Spinal cord (tissue), 10 donors: ENCODE results near the gene RIMBP2. TPM values are rescaled to one million over a fixed set of nuclear protein-coding genes. Genes with fewer than 3 reads are reported as not detected.
A peak's percentile ranks its signal among the peaks of the same experiment; 100 is the strongest.

Source experiments
- DNase-seq, 6 donors: peaks; one replicate each; pipeline versions ENCODE4 v3.0.0 to v3.0.0-alpha.2; 2013 to 2015; ENCODE audit warnings: low spot score in 6 of 6, low read depth in 4 of 6
- H3K27ac ChIP-seq: one replicate; pipeline ENCODE4 v1.5.1; 2013; ENCODE audit warnings: low read depth, low read length, control low read depth
- H3K27me3 ChIP-seq: one replicate; pipeline ENCODE4 v1.6.1; 2013; ENCODE audit warnings: low read length; ENCODE audit not compliant: control insufficient read depth, insufficient read depth
- H3K36me3 ChIP-seq: one replicate; pipeline ENCODE4 v1.6.1; 2013; ENCODE audit warnings: low read length; ENCODE audit not compliant: control insufficient read depth, insufficient read depth
- H3K4me1 ChIP-seq: one replicate; pipeline ENCODE4 v1.6.1; 2013; ENCODE audit warnings: low read length; ENCODE audit not compliant: control insufficient read depth, insufficient read depth
- H3K4me3 ChIP-seq: one replicate; pipeline ENCODE4 v1.5.1; 2013; ENCODE audit warnings: low read depth, low read length, control low read depth
- H3K9me3 ChIP-seq: one replicate; pipeline ENCODE4 v1.6.1; 2013; ENCODE audit warnings: low read length; ENCODE audit not compliant: control insufficient read depth, insufficient read depth
- WGBS: methylation state at CpG from one replicate; pipeline ENCODE4 v1.1.5; 2013; ENCODE audit warnings: missing lambda C conversion rate; ENCODE audit not compliant: insufficient coverage; 5-methylcytosine and 5-hydroxymethylcytosine counted together
- polyA plus RNA-seq, 2 donors: library from polyadenylated mRNA; unstranded; fragments of 120-200 nt; gene quantifications; one replicate each; pipeline ENCODE4 v1.2.1, GENCODE V29; 2013; ENCODE audit not compliant: insufficient read length in 2 of 2
- total RNA-seq, 2 donors: library from RNA; depleted of rRNA in 1 of 2; stranded (reverse); fragments of 120-200 nt in 1 of 2; fragments of >200 nt in 1 of 2; gene quantifications; one replicate each; pipeline versions ENCODE4 v1.2.3 to v1.2.4, GENCODE V29; 2013 to 2014
- donor health status: healthy.

RIMBP2 gene
- total and polyA plus RNA-seq, 4 donors = 11.4 to 37.3 (median 27.5) TPM

DNA sequence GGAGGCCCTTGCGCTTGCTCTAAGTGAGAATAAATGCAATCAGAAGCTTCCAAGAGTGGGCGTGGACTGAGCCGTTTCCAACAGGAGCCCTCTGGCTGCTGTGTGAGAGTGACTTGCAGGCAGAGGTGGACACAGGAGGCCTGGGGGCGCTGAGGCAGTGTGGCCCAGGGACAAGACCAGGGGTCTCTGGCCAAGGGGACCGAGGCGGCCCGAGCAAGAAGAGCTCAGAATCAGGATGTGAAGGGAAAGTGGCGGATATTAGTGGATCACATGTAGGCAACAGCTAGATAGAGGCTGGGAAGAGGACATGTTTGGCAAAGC lies 8.6 kb downstream of the RIMBP2 start:
- WGBS = 93% methylated on average over 5 of the region's 8 CpGs
- H3K9me3 ChIP-seq = no peaks in the 10 kb centered on the region
- no peak for DNase-seq
- H3K27ac ChIP-seq = no peak overlapping the region
- H3K4me3 ChIP-seq = no peak overlapping the region
- no peaks in the 10 kb centered on the region for H3K27me3 ChIP-seq
- H3K36me3 ChIP-seq = peaks cover 23% of the 10 kb centered on the region
- peaks cover 36% of the 10 kb centered on the region for H3K4me1 ChIP-seq

DNA sequence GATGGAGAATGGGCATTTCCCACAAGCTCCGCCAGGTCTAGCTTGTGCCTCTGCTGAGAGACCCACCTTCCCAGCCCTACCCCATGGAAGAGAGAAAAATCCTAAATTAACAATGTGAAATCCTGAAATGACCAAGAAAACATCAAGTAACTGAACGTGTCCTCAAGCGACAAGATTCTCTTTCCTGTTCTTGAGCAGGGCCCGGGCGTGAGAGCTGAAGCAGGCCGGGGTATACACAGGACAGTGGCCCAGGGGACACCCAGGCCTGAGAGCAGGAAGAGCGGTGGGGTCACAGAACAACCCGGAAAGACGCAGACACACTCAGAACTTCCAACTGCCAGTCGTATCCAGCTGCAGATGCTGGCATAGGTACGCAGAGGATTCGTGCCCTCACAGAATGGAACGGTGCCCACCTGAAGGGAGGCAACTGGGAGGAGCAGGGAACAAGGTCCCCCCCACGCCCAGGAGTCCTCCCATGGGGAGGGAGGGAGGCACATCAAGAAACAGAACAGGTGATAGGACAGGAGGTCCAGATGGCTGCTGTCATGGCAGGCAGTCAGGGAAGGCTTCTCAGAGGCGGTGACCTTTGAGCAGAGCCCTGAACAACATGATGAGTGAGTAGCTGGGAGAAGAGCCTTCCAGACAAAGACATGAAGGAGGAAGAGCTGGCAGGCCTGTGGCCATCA lies 9.1 kb downstream of the RIMBP2 start:
- WGBS = 88% methylated on average over 15 of the region's 15 CpGs
- Histone ChIP-seq H3K4me1 (peaks cover 36% of the 10 kb centered on the region), H3K4me3 (no peak overlapping the region), H3K27me3 (no peaks in the 10 kb centered on the region), H3K27ac (no peak overlapping the region), H3K9me3 (no peaks in the 10 kb centered on the region), H3K36me3 (peaks cover 23% of the 10 kb centered on the region)
- no peak for DNase-seq

DNA sequence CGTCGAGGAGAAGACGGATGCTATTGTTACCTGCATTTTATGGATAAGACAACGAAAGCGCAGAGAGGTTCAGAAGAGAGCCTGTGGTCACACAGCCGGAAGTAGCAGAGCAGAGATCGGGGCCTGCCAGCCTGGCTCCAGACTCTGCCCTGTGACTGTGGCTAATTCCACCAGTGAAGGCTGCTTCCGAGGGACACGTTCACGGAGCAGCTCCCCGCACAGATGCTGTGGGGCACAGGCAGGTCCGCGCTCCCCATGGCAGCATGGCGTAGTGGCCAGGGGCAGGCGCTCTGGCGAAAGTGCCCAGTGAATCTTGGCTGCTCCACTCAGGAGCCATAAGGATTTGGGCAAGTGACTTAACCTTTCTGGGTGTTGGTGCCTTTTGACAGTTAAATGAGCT lies 9.8 kb downstream of the RIMBP2 start:
- H3K4me3 ChIP-seq = no peak overlapping the region
- no peaks in the 10 kb centered on the region for H3K27me3 ChIP-seq
- H3K36me3 ChIP-seq = peaks cover 23% of the 10 kb centered on the region
- no peak for DNase-seq
- no peak overlapping the region for H3K27ac ChIP-seq
- 87% methylated on average over 16 of the region's 16 CpGs for WGBS
- H3K9me3 ChIP-seq = no peaks in the 10 kb centered on the region
- peaks cover 36% of the 10 kb centered on the region for H3K4me1 ChIP-seq

DNA sequence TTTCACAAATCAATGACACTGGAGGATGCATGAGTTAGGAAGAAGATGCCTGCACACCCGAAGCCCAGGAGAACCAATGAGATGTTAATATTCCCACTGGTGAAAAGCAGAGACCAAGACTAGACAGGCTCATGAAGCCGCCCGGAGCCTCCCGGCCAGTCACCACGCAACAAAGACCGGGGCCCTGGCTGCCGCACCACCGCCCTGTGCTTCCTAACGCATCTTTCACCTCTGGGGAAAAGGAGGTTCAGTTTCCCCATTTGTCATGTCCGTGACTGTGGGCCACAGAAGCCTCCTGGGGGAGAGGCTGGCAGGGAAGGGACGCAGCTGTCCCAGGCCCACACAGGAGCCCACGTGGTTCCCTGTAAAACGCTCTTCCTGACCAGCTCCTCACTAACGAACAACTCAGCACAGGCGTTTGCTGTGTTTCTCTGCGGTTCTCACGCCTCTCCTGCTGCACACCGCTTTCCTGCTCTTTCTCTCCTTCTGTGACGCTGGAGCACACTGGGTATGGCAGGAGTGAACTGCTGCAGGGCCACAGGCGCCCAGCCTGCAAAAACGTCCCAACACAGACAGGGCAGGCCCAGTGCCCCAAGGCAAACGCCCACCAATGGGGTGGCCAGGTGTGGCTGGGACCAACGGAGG lies 10.8 kb downstream of the RIMBP2 start:
- Histone ChIP-seq H3K9me3 (no peaks in the 10 kb centered on the region), H3K4me1 (peaks cover 36% of the 10 kb centered on the region), H3K4me3 (no peak overlapping the region), H3K36me3 (peaks cover 20% of the 10 kb centered on the region), H3K27me3 (no peaks in the 10 kb centered on the region), H3K27ac (no peak overlapping the region)
- 37% methylated on average over 23 of the region's 23 CpGs for WGBS
- peak in 1 of 6 donors; percentile 52 for DNase-seq

DNA sequence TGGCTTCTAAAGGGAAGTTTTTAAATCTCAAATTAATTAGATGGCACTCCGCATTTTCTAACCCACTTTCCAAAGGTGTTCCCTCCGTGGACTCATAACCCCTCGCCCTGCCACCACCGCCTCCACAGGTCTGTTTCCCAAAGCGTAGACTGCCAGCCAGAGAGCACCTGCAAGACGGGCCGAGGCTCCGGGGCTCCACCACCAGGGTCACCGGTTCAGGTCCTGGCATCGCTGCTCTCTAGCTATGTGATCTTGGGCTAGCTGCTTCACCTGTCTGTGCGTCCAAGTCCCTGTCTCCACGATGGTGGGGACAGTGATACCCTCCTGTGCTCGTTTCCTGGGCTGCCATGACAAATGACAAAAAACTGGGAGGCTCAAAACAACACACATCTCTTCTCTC lies 11.5 kb downstream of the RIMBP2 start:
- DNase-seq = no peak
- Histone ChIP-seq H3K9me3 (no peaks in the 10 kb centered on the region), H3K36me3 (peaks cover 19% of the 10 kb centered on the region), H3K27me3 (no peaks in the 10 kb centered on the region), H3K27ac (no peak overlapping the region), H3K4me3 (no peak overlapping the region), H3K4me1 (peaks cover 36% of the 10 kb centered on the region)
- 90% methylated on average over 12 of the region's 13 CpGs for WGBS

DNA sequence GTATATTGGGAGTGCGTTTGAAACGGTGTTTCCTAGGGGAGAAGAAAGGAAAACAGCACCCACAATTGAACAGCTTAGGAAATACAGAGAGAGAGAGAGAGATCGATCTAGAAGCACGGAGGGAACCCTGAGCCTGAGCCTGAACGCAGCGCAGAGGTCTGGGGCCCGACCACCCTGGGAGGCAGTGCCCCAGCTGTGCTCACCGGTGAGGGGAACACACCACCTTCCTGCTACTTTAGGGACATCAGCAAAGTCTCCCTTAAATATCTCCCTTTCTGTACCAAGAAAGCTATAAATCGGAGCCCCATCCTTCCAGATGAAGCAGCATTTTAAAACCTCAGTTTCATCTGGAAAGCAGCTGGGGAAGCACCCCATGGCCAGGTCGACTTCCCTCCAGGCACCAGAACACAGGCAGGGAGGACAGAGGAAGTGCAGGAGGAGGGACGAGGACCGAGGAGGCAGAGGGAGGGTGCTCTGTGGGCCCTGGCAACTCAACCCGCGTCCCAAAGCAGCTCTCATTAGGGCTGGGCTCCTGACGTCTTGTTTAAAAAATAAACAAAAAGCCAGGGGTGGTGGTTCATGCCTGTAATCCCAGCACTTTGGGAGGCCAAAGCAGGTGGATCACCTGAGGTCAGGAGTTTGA lies 12.2 kb downstream of the RIMBP2 start:
- no peaks in the 10 kb centered on the region for H3K27me3 ChIP-seq

DNA sequence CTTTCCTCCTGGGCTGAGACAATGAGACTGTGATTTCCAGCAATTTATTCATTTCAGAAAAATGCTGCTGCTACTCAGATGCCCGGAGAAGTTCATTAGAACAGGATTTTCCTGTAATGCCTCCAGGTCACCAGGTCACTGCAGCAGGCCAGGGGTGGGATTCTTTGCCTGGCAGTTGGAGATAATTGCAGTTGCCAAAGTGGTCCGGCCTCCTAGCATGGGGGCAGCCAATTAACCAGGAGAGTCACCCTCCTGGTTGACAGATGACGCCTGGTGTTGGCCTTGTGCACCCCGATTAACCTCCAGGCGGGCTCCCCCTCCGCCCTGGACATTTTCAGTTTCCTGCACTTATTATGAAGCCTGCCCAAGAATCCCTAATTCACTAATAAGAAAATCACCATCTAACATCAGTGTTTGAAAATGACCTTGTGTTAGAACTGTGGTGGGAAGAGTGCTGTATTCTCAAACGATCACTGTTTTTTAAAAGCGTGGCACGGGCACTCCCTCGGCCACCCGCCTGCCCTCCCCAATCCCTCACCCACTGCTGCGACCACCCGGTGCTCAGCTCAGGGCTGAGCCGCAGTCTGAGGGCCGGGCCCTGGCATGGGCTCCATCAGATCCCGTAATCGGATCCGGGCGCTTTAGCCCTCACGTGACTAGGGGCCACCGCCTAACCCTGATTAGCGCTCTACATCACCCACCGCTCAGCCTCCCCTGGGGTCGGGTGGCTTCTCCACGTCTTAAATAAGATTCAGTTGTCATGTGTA lies 12.9 kb downstream of the RIMBP2 start:
- Histone ChIP-seq H3K27ac (no peak overlapping the region), H3K27me3 (no peaks in the 10 kb centered on the region), H3K4me1 (peaks cover 36% of the 10 kb centered on the region), H3K9me3 (no peaks in the 10 kb centered on the region), H3K4me3 (no peak overlapping the region), H3K36me3 (peaks cover 10% of the 10 kb centered on the region)
- 82% methylated on average over 17 of the region's 25 CpGs for WGBS
- DNase-seq = no peak

More for the DNA sequence above, 12.2 kb downstream of the RIMBP2 start:
- H3K4me1 ChIP-seq = peaks cover 36% of the 10 kb centered on the region
- H3K27ac ChIP-seq = no peak overlapping the region
- WGBS = 46% methylated on average over 13 of the region's 15 CpGs
- DNase-seq = peak in 1 of 6 donors; percentile 25
- H3K9me3 ChIP-seq = no peaks in the 10 kb centered on the region
- H3K36me3 ChIP-seq = peaks cover 13% of the 10 kb centered on the region
- H3K4me3 ChIP-seq = no peak overlapping the region

DNA sequence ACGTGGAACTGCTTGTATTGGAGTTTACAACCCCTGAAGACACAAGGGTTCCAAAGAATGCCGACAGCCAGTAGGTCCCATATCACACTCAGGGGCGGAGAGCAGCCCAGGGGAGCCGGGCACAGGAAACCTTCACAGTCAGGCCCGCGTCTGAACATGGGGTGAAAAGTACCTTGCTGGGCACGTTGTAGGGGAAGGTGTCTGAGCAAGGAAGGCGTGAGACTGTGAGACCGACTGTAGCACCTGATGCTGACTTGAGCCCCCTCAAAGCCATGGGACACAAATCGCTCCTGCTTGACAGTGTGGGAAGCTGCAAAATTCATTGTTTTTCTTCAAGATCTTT lies 14.7 kb downstream of the RIMBP2 start:
- no peaks in the 10 kb centered on the region for H3K9me3 ChIP-seq
- H3K27me3 ChIP-seq = no peaks in the 10 kb centered on the region
- H3K4me3 ChIP-seq = no peak overlapping the region
- peaks cover 24% of the 10 kb centered on the region for H3K4me1 ChIP-seq
- DNase-seq = no peak
- peaks cover 6% of the 10 kb centered on the region for H3K36me3 ChIP-seq
- H3K27ac ChIP-seq = no peak overlapping the region
- 81% methylated on average over 9 of the region's 10 CpGs for WGBS

DNA sequence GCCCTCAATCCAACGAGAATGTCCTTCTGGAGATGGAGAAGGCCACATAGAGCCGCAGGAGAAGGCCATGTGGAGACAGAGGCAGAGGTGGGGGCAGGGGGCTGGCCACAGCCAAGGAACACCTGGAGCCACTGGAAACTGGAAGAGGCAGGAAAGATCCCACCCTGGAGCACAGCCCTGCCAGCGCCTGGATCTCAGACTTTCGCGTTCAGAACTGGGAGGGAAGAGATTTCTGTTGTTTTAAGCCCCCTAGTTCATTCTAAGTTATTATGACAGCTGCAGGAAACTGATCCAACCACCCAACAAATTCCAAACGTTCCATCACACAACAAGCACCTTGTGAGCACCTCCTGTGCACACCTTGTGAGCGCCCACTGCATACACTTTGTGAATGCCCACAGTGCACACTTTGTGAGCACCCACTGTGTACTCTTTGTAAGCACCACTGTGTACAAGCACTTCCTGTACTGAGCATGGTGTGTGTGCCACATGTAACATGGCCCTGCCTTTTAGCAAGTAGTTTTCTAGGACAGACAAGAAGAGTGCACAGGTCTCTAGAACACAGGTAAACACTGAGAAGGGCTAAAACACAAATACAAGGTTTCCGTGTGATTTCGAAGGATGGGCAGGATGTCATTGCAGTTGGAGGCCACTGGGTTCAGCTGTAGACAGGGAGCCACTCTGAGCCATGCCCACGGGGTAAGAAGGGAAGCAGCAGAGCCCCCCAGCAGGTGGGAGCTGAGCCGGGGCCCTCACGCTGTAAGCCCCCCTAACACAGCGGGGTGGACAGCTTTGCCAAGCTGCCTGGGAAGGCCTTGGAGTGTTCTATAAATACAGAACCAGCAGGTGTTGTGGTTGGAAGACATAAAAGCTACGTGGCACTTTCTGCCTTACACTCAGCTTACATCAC lies 15.4 kb downstream of the RIMBP2 start:
- Histone ChIP-seq H3K27me3 (no peaks in the 10 kb centered on the region), H3K4me3 (no peak overlapping the region), H3K27ac (no peak overlapping the region), H3K36me3 (peaks cover 4% of the 10 kb centered on the region), H3K9me3 (no peaks in the 10 kb centered on the region), H3K4me1 (peaks cover 20% of the 10 kb centered on the region)
- peak in 1 of 6 donors; percentile 26 for DNase-seq
- WGBS = 70% methylated on average over 7 of the region's 14 CpGs
